CD4-positive, alpha-beta T cell treated with Interleukin-15 for 4 hours (primary cell): ENCODE results near the gene YAP1.
"Not testable (repeated sequence)": the region's sequence is repeated elsewhere in the genome, so short reads cannot be mapped to it uniquely, and the experiment has no call there.

Source experiments
- DNase-seq: peaks from one replicate; pipeline ENCODE4 v3.0.0-alpha.2; 2020; ENCODE audit warnings: low spot score

YAP1 gene

GRCh38 chr11:102200325-102200724 is 90.1 kb downstream of the YAP1 start:
- not testable (repeated sequence) for DNase-seq

GRCh38 chr11:102201776-102202175 is 91.5 kb downstream of the YAP1 start:
- no peak for DNase-seq

GRCh38 chr11:102202972-102203371 is 92.7 kb downstream of the YAP1 start:
- no peak for DNase-seq

- no peak for DNase-seq
These were observed 93.9 kb downstream of the YAP1 start for GRCh38 chr11:102204174-102204573.

GRCh38 chr11:102205805-102206204 is 95.6 kb downstream of the YAP1 start:
- no peak for DNase-seq

- no peak for DNase-seq
These were observed 98.6 kb downstream of the YAP1 start for GRCh38 chr11:102208835-102209234.

GRCh38 chr11:102214623-102215022 is 104.4 kb downstream of the YAP1 start:
- DNase-seq: no peak

- no peak for DNase-seq
These were observed 106.3 kb downstream of the YAP1 start for GRCh38 chr11:102216433-102217075.

GRCh38 chr11:102220728-102221467 is 110.7 kb downstream of the YAP1 start:
- no peak for DNase-seq

- no peak for DNase-seq
These were observed 113.6 kb downstream of the YAP1 start for GRCh38 chr11:102223859-102224258.

GRCh38 chr11:102225689-102226568 is 115.7 kb downstream of the YAP1 start:
- DNase-seq: no peak

GRCh38 chr11:102226702-102227490 is 116.6 kb downstream of the YAP1 start:
- no peak for DNase-seq

GRCh38 chr11:102229510-102230123 is 119.4 kb downstream of the YAP1 start:
- no peak for DNase-seq

GRCh38 chr11:102230186-102230585 is 119.9 kb downstream of the YAP1 start:
- DNase-seq: no peak

GRCh38 chr11:102230911-102231310 is 120.7 kb downstream of the YAP1 start:
- no peak for DNase-seq

- DNase-seq: no peak
These were observed 124.7 kb downstream of the YAP1 start for GRCh38 chr11:102234779-102235439.

GRCh38 chr11:102237096-102237735 is 127.0 kb downstream of the YAP1 start:
- no peak for DNase-seq

GRCh38 chr11:102238391-102238821 is 128.2 kb downstream of the YAP1 start:
- no peak for DNase-seq

- no peak for DNase-seq
These were observed 129.2 kb downstream of the YAP1 start for GRCh38 chr11:102239448-102239847.

GRCh38 chr11:102239911-102240310 is 129.7 kb downstream of the YAP1 start:
- DNase-seq: no peak
